HG03520 (cell line): ENCODE results near the gene NGDN.
"Not testable (repeated sequence)": the region's sequence is repeated elsewhere in the genome, so short reads cannot be mapped to it uniquely, and the experiment has no call there.

ENCODE experiments used
- ATAC-seq: cut with Tn5 transposase; IDR thresholded peaks from one replicate; pipeline ENCODE4 v1.9.1; 2021; ENCODE audit warnings: mild to moderate bottlenecking, moderate library complexity; ENCODE audit not compliant: unreplicated experiment

The NGDN gene

GRCh38 chr14:23438101-23438971, 31.2 kb upstream of the NGDN start:
- no peak for ATAC-seq

- ATAC-seq, result no peak
These were observed 30.2 kb upstream of the NGDN start for GRCh38 chr14:23439107-23439835.

GRCh38 chr14:23441076-23441475, 28.4 kb upstream of the NGDN start:
- no peak for ATAC-seq

GRCh38 chr14:23442721-23443356, 26.7 kb upstream of the NGDN start:
- no peak for ATAC-seq

- ATAC-seq, result no peak
These were observed 26.1 kb upstream of the NGDN start for GRCh38 chr14:23443411-23443812.

GRCh38 chr14:23443881-23444280, 25.6 kb upstream of the NGDN start:
- no peak for ATAC-seq

- no peak for ATAC-seq
These were observed 25.2 kb upstream of the NGDN start for GRCh38 chr14:23444314-23444713.

GRCh38 chr14:23445773-23446172, 23.7 kb upstream of the NGDN start:
- ATAC-seq, result no peak

- no peak for ATAC-seq
These were observed 23.1 kb upstream of the NGDN start for GRCh38 chr14:23446291-23446851.

- ATAC-seq, result no peak
These were observed 21.8 kb upstream of the NGDN start for GRCh38 chr14:23447361-23448350.

- ATAC-seq, result no peak
These were observed 20.2 kb upstream of the NGDN start for GRCh38 chr14:23449314-23449713.

GRCh38 chr14:23450379-23450778, 19.1 kb upstream of the NGDN start:
- ATAC-seq, result no peak

- ATAC-seq, result no peak
These were observed 17.3 kb upstream of the NGDN start for GRCh38 chr14:23452237-23452636.

- no peak for ATAC-seq
These were observed 15.1 kb upstream of the NGDN start for GRCh38 chr14:23454445-23454856.

GRCh38 chr14:23456883-23457586, 12.5 kb upstream of the NGDN start:
- not testable (repeated sequence) for ATAC-seq

GRCh38 chr14:23457587-23458445, 11.7 kb upstream of the NGDN start:
- ATAC-seq, result no peak

- ATAC-seq, result no peak
These were observed 8.5 kb upstream of the NGDN start for GRCh38 chr14:23460960-23461359.

- ATAC-seq, result no peak
These were observed 4.8 kb upstream of the NGDN start for GRCh38 chr14:23464700-23465099.

- ATAC-seq, result no peak
These were observed 4.2 kb upstream of the NGDN start for GRCh38 chr14:23465261-23465660.
